Inflammatory macrophage treated with lipopolysaccharide for 1 hour (primary cell): ENCODE results near the gene DTNBP1.

ENCODE experiments used
- DNase-seq, 2 donors: peaks; one replicate each; pipeline ENCODE4 v3.0.0-alpha.2; 2020 to 2022

The DTNBP1 gene

DNA sequence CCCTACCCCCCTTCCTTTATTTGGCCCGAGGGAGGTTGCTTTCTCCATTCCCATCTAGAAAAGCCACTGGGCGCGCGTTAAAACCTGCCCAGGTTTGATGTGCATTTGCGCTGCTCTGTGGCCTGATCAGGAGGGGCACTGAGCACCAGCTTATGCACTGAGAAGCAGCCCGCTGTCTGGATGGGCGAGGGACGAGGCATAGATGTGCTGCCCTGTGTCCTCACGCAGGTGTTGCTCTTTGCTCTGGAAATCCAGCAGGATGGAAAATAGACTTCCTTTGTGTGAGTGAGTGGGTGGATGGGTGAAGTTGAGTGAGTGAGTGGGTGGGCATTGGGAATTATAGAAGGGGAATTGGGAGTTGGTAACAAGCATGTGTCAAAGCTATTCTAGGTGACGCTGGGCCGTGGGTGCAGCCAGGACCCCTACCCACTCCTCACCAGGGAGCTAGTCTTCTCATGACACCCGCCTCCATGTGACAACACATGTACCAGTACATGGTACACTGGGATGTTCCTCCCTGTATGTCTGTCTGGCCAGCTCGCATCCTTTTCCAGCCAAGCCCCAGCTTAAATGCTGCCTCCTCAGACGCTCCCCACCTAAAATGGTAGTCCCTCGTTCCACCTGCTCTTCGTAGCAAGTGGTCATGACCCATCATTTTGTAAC is 162.6 kb downstream of the DTNBP1 start:
- DNase-seq, result no peak

DNA sequence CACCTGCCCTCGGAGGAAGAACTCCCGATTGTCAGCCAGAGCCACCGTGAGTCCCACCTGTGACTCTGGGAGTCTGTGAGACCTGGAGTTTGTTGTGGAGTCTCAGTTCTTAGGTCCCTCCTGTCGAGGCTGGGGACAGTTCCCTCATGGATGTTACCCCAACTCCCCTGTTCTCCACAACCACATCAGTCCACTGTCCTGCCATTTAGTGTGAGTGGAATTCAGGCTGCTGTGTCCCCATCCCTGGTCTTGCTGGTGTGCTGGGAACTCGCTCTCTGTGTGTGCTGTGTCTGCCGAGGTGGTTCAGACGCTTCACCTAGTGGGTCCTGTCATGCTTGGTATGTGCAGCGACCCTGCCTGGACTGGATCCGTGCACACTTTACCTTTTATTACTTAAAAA is 163.2 kb downstream of the DTNBP1 start:
- no peak for DNase-seq

DNA sequence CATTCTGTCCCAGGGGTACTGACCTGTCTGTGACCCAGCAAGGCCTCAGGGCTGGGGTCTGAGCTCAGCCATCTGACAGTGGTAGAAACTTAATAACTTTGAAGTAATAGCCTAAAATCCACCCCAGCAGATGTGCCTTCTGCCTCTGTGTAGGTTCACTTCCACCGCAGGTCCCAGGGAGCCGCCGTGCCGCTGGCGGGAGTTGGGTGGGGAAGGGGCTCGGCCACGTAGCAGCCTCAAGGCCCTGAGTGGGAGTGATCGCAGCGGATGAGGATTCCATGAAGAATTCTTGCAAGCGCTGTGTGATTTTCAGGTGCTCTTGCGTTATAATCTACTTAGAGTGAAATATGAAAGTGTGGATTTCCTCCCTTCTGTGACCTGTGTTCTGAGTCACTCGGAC is 163.7 kb downstream of the DTNBP1 start:
- DNase-seq, result no peak

DNA sequence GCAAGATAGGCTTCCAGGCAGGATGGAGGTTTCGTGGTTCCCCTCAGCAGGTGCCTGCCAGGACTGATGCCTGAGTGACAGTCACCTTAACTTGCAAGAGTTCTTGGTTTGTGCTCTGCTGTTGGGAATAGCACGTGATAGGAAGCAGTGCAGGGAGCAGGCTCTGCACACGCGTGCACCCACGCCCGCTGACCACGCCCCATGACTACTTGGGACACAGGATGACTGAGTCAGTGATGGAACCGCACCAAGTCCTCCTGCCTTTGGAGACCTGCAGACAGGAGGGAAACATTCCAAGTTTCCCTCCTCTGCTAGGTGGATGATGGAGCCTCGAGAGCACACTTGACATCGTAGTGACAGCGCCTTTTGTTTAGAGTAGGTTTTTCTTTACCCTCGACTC is 164.2 kb downstream of the DTNBP1 start:
- peak in 1 of 2 donors; percentile 49 for DNase-seq

DNA sequence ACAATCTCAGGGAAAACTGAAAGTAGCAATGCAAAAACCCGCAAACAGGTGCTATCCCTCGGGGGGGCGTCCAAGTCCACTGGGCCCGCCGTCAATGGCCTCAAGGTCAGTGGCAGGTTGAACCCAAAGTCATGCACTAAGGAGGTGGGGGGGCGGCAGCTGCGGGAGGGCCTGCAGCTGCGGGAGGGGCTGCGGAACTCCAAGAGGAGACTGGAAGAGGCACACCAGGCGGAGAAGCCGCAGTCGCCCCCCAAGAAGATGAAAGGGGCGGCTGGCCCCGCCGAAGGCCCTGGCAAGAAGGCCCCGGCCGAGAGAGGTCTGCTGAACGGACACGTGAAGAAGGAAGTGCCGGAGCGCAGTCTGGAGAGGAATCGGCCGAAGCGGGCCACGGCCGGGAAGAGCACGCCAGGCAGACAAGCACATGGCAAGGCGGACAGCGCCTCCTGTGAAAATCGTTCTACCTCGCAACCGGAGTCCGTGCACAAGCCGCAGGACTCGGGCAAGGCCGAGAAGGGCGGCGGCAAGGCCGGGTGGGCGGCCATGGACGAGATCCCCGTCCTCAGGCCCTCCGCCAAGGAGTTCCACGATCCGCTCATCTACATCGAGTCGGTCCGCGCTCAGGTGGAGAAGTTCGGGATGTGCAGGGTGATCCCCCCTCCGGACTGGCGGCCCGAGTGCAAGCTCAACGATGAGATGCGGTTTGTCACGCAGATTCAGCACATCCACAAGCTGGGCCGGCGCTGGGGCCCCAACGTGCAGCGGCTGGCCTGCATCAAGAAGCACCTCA is 166.3 kb downstream of the DTNBP1 start:
- no peak for DNase-seq

DNA sequence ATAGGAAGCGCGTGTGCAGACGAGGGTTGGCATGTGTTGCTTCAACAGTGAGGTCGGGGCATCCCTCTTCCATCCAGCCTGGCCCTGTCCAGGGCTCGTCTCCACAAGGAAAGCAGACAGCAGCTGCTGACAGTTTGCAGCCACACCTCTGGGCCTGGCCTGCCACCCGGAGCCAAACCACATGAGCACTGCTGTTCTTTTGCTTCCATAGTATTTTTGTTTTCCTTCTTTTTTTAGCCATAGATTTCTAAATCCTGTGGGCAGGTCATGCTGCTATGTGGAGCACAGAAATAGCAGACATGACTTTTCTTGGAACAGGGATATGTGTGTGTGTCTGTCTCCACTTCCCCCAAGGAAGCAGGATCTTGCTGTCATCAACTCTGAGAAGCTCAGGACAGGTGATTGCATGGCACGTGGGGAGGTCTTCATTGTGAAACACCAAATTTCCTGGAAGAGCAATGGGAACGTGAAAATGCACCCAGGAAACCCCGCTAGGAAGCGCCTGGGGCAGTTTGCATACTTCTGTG is 167.4 kb downstream of the DTNBP1 start:
- DNase-seq, result no peak

DNA sequence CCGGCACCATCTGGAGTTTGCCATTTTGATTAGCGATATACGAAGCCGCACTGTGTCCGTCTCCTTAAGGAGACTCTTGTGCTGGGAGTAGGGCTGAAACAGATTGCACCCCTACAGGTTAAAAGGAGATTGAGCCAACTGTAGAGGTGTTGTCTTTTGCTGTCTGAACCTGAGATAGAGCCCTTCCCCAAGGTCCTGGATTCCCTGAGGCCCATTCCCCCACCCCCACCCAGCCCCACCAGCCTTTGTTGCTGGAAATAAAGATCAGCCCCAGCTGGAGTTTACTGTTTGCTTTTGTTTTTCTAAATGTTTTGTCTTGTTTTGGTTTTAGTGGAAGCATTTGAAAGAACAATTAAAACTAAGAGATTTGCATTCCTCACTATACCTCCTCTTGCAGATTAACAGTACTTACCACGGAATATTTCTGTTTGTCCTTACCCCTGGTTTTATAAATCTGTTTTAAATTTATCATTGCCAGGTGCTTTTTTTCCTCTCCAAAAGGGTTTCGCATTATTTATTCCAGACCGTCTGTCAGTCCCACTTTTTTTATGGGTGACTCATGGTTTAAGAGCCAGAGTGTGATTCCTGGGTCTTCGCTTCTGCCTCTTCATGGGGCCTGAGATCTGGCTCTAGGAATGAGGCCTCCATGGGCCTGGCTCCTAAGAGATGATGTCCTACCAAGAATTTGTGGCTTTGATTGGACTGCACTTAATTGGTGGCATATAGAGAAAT is 169.2 kb downstream of the DTNBP1 start:
- no peak for DNase-seq

DNA sequence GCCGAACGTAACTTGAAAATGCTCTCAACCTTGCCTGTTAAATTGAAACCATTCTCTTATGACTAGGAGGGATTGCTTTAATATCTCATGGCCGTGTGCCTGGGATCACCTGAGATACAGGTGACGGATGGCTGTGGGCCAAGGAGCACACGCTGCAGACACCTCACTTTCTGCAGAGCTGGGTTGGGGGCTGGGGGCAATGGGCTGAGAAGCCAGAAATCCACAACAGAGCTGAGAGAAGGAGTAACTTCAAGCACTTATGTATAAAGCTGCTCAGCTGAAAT is 170.9 kb downstream of the DTNBP1 start:
- no peak for DNase-seq

DNA sequence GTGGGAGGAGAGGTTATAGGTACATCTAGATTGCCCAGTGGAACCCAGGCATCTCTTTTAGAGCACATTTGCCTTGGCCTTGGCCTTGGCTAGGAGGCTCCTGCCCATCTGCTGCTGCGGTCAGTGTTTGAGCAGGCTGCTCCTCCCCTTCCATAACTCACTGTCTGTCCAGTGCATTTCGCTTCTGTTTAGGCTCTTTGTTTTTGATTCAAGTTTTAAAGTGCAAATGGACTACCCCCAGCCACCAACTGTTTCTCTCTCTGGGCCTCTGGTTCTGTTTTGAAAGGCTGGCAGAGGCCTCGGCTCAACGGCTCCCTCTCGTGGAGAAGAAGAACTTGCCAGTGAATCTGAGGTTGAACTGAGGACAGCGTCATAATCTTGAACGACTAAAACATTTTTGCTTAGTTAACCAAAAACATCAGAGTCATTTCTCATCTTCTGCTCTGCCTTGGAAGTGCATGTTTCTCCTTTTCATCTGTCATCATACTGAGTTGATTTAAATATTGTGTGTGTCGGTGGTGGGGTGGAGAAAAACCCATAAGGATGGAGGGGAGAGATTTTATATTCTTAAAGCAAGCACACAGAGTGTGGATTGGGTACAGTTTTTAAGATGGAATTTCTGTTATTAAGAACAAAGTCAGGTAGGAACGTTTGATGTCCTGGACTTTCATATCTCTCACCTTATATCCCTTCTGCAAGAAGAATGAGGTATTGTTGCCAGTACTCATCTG is 171.4 kb downstream of the DTNBP1 start:
- DNase-seq, result peak; percentile 58 to 81

DNA sequence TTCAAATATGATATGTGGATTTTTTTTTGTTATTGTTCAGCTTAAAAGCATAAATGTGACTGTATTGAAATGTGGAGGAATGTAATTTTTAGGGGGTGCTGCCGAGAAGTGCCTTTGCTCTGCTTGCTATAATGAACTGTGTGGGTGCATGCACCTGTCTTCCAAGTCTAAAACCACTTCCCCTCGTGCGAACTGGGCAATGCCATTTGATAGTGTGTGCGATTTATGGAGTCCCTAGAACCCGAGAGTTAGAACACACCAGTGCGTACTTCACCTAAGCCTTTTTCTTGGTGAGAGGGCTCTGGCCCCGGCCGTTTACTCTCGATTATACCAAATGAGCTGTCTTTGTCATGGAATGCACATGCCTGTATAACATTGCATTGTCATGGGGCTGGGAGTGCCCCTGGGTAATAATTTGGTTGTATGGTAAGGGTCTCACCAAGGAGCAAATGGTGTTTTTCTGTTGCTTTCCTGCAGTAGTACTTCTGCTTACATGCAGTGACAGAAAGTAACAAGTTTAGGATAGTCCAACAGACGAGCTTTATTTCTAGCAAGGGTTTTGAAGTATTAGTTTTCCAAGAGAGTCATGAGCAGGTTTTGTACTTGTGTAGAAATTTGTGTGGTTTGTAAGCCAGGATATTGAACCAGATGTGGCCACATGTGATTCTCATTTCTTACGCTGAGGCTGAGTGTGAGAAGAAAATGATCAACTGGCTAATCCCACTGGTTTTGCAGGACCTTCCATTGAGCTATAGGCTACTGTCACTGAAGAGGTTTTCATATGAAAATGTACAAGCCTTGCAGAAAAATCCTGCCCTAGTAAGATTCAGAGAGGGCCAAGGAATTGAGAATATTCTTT is 172.4 kb downstream of the DTNBP1 start:
- no peak for DNase-seq

DNA sequence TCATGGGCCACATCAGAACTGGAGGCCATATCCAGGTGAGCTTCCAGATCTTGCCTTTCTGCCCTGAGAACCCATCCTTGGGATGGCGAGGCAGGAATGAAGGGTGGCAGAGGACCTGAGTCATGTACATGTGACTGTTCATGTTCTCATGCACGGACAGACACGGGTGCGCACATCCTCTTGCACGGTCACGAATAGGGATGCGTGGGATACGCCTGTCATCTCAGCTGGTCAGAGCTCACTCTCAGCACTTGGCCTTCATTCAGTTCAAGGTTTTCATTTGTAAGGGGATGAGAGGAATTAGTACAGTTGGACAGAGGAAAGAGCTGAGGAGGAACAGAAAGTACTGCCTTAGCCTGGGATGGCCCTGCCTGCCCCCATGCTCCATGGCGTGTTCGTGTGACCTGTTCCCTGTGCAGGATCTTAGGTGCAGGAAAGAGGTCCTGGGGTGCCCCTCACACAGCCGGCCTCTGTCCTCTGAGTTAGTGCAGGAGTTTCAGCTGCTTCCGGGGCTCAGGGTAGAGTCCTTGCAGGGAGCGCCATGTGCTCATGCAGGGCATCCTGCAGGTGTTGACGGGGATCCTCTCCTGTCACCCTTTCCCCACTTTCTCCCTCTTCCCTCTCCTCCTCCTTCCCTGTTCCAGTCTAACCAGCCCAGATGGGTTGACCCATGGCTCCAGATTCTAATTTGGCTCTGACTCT is 173.4 kb downstream of the DTNBP1 start:
- DNase-seq, result peak in 1 of 2 donors; percentile 34

DNA sequence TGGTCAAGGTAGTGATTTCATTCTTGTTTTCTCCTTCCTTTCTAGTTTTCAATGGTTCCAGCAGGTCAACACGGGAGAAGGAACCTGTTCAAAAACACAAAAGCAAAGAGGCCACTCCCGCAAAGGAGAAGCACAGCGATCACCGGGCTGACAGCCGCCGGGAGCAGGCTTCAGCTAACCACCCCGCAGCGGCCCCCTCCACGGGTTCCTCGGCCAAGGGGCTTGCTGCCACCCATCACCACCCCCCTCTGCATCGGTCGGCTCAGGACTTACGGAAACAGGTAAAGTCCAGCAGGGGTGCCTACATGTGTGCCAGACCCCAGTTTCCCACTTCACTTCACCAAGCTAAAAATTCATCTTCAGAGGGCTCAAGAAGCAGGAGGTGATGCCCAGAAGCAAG is 175.6 kb downstream of the DTNBP1 start:
- no peak for DNase-seq

DNA sequence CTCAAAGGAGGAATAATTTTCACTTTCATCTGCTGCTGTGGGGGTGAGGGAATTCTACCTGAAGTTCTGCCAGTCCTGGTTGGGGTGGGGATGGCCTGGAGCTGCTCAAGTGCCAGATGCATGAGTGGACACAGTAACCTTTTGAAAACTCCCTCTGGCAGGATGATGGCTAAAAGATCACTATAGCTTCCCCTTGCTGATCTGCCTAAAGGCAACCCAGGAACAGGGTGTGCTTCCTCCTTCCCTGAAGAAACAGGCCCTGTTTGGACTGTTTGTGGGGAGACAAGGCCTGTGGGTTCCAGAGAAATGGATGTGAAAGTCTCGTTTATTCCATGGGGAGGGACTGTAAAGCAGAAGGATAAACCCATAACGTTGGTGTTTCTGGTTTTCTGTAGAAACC is 176.9 kb downstream of the DTNBP1 start:
- no peak for DNase-seq

DNA sequence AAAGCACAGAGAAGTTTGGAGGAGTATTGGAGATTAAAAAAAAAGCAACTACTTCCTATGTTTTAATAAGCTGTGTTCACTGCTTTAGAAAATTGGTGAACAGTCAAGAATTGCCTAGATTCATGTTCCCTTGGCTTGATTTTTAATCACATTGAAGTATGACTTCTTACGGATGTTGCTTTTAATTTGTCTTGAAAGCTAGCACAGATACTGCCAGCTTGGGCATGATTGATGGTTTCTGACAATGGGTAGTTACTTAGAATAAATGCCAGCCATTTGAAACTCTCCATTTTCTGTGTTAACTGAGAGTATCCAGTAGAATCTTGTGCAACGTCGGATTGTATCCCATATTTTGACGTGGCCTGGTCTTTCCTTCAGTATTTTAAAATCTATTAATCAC is 178.0 kb downstream of the DTNBP1 start:
- DNase-seq, result no peak

DNA sequence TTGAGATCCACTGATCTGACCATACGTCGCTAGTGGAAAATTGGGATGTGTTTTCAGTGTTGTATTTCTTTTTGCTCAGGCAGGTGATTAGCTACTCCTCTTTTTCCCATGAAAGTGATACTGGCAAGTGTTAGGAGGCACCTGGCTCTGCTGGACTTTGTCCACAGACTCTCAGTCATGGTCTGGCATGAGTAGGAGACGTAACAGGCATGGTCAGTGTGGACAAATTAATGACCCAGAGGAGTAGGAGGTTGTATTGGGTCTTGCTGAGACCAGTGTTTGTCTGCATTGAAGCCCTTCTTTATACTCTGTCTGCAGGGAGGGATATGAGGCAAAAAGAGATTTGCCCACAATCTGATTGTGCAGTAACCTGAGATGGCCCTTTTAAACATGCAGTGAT is 178.7 kb downstream of the DTNBP1 start:
- DNase-seq, result no peak

DNA sequence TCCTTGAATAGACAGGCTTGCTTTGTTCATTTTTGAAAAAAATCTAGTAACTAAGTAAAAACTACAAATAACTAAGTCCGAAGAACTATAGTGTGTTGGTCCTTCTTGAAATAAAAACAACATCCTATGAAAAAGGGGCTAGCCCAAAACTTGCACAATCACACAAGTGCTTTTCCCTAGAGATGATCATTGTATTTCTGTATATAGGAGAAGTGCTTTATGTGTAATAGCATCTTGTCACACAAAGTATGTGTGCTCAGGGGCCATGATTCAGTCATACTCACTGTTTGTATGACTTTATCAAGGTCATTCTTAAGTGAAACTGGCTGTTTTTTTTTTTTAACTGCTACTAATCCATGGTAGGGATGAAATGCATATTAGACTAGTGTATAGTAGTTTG is 179.8 kb downstream of the DTNBP1 start:
- peak; percentile 47 to 73 for DNase-seq

DNA sequence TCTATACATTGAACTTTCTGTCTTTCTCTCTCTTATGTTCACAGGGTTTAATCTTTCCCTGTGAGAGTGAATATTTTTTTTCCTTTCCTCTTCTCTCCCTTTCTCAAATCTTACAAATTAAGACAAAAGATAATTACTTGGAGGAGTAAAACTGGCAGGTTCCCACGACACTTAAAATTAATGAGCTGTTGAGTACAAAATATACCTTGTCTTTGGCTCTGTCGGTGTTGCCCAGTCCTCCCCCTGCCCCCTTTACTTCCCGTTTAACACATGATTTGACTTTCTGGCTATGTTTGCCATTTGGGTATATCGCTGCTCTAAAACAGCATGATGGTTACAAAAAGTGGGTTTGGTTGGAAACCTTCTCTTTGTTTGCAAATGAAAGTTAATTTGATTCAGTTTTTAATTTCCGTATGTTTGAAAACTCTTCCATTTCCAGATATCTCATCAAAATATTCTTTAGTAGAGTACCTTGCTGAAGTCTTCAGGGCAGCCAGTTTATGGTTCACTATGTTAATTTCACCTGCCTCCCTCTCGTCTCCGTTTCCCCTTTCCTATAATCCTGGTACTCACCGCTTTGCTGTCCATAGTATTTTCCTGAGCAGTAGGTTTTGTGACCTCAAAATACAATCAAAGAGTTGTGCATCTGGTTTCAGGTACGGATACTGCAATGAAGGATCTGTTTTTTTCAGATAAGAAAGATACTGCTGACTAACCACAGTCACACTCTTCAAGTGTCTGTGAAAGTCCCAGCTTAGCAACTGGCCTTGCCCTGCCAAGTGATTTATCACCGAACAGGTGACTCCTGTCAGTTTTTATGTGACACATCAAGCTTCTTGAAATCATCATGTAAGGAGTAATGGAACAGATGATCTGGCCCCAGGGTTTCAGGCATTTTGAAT is 181.2 kb downstream of the DTNBP1 start:
- no peak for DNase-seq

DNA sequence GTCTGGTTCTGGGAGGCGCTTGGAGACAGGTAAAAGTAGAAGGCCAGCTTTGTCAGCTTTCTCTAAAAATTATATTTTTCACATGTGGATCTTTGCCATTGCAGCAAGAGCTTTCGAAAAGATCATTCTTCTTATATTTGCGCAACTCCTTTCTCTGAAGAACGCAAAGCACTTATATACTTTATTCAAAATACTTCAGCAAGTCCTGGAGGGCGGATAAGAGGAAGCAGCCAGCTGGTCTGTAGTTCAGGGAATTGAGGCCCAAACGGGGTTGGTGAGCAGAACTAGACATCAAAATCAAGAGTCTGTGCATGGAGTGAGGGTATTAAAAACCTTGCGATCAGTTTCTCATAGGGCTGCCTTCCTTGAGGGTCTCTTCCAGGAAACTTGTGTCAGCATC is 182.3 kb downstream of the DTNBP1 start:
- peak in 1 of 2 donors; percentile 42 for DNase-seq

DNA sequence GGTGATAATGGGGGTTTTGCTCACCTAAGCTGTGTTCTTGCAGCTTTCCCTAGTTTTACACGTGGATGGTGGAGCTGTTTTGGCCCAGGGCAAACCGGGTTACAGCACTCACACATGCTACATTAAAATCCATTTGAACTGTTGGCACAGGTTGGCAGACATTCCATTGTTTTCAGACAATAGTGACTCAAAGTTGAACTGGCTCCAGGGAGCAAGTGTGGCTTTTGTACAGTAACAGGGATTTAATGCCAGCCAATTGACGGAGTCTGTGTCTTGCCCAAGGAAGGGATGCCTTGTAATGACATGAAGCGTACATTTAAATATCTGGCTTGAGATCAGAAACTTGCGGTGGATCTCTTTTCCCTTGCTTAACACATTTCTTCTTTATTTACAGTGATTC is 183.1 kb downstream of the DTNBP1 start:
- DNase-seq, result no peak

DNA sequence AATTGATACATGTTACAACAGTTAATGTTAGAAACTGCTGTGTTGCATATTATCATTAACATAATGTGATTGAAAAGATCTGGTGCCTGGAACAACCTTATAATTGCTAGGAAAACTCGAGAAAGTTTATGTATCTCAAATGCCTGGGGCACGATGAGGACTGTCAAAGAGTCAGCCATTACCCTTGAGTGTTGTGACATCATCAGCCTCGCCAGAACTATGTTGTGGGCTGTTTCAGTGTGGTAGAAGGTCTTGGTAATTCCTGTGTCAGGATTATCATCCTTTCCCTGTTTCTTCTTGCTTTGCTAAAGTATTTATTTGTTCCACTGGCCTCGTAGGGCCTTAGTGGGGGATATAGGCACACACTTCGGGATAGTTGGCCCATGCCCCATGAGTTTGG is 185.1 kb downstream of the DTNBP1 start:
- no peak for DNase-seq
